ENCODE measurements around the gene SYCN.

DNA sequence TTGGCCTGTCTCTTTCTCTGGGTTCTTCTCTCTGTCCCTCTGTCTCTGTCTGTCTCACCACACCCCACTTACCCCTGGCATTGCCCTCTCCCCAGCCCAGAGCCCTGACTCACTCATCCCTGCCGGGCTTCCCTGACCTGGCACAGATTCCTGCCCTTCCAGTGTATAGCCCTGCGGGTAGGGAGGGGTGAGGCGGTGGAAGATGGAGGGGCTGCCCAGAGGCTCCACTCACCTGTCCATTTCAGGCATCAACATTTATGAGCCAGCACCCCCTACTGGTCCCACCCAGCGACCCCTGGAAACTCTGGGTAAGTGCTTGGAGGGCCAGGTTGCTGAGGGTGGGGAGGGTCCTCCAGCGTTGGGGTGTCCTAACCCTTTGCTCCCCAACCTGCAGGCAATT is 6.3 kb downstream of the SYCN start:
- TF ChIP-seq, protein P1, sequence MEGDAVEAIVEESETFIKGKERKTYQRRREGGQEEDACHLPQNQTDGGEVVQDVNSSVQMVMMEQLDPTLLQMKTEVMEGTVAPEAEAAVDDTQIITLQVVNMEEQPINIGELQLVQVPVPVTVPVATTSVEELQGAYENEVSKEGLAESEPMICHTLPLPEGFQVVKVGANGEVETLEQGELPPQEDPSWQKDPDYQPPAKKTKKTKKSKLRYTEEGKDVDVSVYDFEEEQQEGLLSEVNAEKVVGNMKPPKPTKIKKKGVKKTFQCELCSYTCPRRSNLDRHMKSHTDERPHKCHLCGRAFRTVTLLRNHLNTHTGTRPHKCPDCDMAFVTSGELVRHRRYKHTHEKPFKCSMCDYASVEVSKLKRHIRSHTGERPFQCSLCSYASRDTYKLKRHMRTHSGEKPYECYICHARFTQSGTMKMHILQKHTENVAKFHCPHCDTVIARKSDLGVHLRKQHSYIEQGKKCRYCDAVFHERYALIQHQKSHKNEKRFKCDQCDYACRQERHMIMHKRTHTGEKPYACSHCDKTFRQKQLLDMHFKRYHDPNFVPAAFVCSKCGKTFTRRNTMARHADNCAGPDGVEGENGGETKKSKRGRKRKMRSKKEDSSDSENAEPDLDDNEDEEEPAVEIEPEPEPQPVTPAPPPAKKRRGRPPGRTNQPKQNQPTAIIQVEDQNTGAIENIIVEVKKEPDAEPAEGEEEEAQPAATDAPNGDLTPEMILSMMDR (IDR thresholded peaks at IDR 0.05; ENCODE audit: extremely low read depth in 1 of 2, insufficient read depth in 1 of 2, low read depth in 1 of 2, low read length in 2 of 2) = no peak
- TF ChIP-seq POLR2AphosphoS5 (IDR thresholded peaks at IDR 0.05; ENCODE audit: insufficient read depth, low read depth, low read length) (no peak), POLR2A (IDR thresholded peaks at IDR 0.05; ENCODE audit: low read depth, low read length) (no peak)
- TF ChIP-seq, protein P2, sequence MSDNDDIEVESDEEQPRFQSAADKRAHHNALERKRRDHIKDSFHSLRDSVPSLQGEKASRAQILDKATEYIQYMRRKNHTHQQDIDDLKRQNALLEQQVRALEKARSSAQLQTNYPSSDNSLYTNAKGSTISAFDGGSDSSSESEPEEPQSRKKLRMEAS (IDR thresholded peaks at IDR 0.05; ENCODE audit: insufficient read depth, insufficient read length) = no peak
